CD4-positive, alpha-beta T cell treated with Interleukin-1 beta for 1 hour (primary cell): ENCODE results near the gene MITF.

ENCODE experiments used
- DNase-seq, 2 donors: peaks; one replicate each; pipeline ENCODE4 v3.0.0-alpha.2; 2020 to 2022

The MITF gene

DNA sequence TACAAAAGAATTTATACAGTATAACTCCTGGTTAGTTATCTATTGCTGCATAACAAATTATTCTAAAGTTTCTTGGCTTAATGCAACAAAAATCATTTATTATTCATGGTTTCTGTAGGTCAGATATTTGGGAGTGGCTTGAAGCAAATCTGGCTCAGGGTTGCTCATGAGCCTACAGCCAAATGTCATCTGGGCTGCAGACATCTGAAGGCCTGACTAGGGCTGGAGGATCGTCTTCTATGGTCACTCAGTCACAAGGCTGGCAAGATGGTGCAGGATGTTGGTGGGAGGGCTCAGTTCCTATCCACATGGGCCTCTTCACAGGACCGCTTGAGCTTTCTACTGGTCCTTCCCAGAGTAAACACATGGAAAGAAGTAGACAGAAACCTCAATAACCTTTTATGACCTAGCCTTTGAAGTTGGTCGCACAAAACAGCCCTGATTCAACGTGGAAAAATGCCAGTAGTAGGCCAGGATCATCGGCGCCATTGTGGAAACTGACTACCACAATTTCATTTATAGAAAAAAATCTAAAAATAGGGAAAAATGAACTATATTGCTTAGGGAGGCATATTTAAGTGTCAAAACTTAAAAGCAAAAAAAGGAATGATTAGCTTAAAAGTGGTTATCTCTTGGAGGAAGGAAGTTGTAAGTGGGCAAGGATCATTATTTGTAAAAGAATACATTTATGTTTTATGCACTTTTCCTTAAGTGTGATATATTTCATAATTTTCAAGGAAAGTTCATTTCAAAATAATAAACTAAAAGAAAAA is 9.9 kb upstream of the MITF start:
- DNase-seq: no peak

DNA sequence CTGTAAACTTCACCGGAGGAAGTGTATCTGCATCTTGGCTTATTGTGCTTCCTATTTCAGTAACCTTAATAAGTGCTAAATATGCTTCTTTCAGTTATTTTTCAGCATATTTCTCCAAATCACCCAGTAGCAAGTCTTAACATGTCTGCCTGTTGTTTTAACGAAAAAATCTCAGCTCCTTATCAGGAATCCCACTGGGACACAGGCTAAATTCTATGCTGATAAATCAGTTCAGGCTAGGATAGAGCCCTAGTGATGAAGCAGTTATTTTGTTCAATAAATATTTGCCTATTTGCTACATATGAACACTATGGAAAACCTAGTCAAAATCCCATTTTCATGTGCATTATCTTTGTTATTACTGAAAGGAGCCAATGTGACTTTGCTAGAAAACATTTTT is 8.2 kb upstream of the MITF start:
- no peak for DNase-seq

DNA sequence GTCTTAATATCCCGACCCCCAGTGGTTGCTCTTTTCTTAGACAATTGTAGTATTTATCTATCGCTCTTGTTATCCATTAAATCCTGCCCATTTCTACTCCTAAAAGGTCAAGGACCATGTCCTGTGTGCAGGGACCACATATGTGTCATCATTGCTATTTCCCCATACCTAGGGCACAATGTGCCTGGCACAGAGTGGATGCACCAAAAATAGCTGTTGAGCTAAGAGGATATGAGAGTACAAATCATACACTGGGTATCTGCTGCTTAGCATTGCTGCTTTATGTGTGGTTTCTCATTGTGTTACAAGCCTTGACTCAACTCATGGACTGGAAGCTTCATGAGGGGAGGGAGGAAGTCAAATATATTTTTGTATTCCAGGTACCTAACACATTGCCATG is 3.4 kb upstream of the MITF start:
- no peak for DNase-seq

DNA sequence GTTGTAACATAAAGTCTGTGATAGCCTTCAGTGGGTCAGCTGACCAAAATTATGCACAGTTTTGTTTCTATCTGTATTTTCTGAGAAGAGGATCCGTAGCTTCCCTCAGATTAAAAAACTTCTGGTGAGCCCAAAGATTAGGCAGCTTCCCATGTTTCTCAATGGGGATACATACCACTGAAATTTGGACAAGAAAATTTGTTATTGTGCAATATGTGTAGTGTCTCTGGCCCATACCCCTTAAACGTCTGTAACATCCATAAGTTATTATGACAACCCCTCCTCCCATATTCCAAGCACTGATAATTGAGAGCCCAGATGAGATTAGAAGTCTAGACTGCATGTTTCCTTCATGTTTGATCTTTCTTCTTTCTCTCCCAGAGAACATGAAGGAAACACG is 1.9 kb upstream of the MITF start:
- no peak for DNase-seq

DNA sequence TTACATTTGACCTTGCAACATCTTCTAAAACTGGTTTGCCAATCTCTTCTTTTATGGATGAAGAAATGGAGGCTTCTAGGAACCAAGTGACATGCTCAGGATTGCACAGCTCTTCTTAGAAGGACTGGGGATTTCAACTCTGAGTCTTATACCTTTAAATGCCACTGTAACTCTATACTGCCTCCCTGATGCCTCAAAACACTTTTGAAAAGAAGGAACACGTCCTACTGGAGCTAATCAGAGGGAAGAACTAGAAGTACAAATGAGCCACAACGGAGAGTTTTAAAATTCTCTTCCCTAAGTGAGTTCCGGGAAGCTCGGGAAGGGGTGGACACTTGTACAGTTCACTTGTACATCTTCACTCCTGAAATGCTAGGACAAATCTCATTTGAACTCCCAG is 949 bp upstream of the MITF start:
- no peak for DNase-seq

DNA sequence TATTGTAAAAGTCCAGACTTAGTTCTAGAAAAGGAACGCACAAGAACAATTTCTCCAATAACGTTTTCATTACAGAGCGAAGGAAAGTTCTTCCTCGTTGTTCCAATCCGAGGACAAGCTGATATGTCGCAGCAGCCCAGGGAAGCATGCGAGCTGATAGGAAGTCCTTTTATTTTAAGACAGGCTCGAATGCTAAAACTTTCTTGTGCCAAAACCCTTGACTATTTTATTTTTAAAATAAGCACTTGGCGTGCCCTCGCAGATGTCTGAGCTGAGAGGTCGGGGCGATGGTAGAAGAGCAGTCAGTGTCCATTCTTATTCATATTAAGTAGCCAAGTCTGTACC is 433 bp upstream of the MITF start:
- no peak for DNase-seq

DNA sequence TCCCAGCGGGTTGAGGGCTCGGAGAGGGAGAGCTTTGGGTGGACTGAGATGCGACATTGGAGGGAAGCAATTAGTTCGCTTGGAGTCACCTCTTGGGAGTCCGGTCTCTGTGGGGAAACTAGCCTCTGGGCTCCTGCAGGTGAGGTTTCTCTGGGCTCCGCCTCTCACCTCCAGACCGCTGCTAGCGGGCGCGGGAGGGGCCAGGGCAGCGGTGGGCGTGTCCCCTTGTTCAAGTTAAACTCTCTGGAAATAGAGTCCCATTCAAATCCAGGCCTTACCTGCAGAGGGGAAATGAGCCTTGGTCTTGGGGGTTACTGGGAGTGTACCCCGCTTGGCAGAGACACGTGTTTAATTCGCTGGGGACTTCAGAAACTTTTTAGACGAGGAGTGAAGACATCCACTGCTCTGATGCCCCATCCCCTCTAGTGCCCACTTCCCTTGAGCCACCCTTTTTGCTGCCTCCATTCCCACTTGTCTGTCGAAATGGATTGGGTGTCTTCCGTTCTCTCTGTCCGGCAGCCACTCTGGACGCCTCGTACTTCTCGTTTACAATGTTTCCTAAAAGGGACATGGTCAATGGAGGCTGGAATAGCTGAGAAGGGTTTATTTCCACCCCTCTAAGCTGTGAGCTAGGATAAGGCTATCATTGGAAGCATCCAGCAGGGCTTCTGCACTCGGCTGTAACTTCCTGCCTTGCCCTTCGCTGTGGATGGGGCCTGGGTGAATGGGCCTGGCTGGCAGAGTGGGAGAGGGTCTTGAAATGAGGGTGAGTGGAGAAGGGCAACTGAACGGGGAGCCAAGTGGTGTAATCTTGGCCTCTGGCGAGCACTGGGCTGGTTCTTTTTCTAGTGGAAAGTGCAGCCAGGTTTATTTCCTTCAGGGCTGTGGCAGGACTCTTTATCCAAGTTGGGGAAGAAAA is 1.1 kb downstream of the MITF start:
- no peak for DNase-seq

DNA sequence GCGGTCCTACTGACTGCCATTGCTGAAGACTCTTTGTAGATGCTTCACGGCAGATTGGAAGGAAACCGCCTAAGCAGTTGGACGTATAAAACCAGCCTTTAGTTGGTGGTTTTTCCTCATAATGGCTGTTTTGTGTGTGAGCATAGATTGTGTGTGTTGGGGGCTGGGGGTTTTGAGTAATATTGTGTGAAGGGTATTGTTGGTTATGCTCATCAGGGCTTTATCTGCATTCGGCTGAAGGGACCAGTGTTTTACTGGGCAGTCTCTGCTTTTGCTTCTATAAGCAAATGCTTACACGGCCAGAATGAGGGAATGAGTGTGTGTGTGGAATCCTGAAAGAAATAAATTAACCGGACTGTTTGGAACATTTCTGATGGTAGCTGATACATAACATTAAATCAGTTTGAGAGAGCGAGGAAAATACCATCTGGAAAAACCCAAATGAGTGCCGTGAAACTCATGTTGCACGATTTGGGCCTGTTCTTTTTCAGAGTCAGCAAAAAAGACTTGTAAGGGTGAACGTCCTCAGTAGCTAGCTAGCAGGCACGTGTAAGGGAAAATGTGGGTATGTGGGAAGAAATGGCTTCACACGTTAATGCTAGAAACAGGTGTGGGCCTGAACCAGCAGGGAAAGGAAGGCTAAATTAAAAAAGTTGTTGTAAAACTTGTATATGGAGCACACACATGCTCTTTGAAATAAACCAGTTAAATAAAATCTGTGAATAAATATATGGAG is 1.9 kb downstream of the MITF start:
- no peak for DNase-seq

DNA sequence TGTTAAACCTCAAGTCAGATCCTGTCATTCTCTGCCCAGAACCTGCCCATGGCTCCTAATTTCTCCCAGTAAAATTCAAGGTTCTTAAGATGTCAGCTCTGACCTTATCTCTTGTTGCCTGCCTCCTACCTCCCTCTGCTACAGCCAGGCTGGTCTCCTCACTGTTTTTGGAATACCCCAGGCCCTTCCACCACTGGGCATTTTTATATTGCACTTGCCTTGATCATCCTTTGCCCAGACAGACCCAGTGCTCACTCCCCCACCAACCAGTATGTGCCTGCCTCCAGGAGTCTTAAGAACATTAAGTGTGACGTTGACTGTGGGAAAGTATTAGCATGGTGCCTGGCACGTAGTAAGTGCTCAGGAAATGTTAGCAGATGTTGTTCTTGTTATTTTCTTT is 3.1 kb downstream of the MITF start:
- no peak for DNase-seq

DNA sequence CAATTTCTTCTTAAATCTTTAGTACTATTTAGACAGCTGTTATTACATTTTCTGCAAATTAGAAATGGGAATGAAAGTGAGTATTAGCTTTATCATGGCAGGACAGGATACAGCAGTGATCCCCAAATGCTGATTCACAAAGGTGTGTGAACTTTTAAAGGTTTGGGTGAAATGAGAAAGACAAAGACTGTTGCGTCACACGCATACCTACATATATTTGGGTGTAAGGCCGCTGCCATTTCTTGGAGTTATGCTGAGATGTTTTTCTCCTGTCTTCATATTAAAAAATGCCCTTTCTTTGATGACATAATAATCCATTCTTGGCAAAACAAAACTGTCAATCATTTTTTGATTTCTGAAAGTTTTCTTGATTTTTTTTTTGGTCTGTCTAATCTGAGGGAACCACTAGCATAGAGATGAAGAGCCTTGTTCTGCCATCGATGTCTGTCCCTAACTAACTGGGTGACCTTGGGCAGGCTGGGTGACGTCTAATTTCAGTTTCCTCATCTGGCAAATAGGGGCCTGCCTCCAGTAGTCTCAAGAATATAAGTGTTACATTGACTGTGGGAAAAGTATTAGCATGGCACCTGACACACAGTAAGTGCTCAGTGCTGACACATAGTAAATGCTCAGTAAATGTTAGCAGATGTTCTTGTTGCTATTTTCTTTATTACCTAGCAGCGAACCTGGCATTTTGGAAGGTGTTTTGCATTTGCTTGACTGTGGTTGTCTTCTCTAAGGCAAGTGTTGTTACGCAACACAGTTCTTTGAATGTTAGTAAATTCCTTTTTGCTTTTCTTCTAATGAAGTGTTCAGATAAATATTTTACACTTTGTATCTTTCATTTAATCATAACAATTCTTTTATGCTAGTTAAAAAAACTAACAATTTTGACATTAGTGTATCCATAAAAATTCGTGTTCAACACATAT is 5.0 kb downstream of the MITF start:
- DNase-seq: no peak

DNA sequence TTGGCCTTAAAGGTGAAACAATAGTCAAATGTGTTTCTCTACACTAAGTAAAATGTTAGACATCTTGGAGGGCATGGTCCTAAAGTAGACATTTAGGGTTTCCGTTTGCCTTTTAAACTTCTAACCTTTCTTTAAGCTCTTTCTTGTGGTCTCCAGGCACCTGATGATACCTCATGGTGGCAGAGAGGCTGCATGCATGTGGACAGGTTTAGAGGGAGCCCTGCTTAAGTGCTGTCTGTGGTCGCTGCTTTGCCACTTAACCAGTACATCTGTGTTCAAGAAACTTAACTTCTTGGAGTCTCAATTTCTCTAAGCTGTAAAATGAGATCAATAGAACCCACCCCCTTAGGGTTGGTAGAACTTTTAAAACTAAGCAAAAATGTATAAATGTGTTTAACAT is 6.2 kb downstream of the MITF start:
- no peak for DNase-seq

DNA sequence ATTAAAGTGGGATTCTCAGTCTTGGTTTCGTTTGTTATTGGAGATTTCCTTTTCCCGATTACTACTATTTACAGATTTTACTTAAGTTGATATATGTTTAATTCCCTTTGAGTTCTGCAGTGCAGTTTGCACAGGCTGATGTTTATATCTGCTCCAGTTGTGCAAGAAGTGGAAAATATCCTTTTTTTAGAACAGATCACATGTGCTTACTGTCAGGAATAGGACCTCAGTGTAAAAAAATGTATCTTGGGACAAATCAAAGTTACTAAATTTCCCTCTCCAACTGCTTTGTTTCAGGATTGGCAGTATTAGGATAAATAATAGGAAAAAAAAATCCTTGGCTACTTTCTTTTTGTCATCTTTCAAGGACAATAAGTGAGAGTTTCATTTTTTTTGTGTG is 6.9 kb downstream of the MITF start:
- no peak for DNase-seq

DNA sequence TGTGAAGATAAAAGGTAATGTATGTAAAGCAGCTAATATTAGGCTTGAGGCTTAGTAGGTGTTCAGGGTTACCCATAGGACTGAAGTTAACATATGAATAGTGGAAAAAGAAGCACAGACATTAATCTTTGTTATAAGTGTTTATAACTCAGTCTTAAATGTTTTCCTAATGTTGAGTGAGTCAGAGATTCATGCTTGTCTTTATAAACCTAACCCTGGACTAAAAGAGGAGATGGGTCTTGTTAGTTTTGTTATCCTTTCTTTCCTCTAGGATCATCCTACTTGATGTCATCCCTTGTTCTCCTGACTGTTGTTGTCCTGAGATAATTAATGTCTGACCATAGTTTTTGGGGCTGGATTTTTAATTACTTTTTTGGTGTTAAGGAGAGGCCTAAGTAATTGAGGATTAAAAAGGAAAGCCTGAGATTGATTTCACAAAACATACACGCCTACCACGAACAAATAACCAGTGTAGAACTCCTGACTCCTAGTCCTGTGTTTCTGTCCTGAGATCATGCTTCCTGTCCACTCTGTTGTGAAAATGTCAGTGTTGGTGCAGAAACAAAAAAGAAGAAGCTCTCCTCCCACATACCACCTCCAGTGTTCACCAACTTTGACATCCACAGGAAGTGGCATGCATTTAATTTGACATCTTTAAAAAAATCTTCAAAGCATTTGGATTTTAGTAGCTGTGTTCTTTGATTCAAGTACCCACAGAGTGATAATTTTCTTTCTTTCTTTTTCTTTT is 8.4 kb downstream of the MITF start:
- no peak for DNase-seq

DNA sequence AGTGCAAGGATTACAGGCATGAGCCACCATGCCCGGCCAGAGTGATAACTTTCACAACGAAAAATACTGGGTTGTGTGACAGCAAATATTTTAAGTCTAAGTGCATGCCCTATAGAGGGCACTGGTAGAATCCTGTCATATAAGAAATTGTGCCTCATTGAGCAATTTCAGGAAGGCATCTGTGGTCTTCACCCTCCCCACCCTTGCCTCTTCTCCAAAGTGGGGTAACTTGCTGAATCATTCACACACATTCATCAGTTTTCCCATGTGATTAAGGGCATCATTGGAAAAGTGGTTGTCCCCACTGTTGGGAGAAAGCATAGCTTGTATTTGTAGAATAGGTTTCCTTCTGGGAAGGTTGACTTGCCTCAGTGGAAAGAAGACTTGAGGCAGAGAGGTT is 9.2 kb downstream of the MITF start:
- DNase-seq: no peak

DNA sequence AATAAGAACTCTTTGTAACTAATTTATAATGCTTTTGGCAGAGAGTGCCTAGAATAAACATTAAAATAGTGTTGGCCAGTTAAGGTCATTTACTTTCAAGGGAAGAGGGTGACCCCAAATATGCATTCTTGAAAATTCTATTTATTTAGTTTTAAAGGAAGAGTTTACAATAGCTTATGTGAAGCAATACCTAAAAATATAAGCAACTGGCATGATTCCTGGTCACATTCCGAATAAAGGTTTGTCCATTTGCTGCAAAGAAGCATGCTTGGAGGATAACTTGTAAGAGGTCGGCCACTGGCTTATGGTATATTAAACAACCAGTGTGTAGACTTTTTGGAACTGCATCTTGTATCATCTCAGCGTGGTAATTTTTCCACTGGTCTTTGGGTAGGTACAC is 10.2 kb downstream of the MITF start:
- no peak for DNase-seq

DNA sequence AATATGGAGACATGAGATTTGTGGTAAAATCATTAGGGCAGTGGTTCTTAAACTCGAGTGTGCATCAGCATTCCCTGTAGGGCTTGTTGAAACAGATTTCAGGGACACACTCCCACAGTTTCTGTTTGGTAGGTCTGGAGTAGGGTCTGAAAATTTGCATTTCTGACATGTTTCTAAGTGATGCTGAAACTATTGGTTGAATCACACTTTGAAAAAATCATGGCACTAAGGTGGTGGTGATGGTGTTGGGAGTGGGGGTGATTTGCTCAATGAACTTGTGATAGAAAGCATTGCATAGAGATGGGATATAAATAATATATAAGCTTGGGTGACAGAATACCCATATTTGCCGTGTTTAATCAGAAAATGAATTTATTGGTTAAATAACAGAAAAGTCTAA is 11.3 kb downstream of the MITF start:
- DNase-seq: no peak

DNA sequence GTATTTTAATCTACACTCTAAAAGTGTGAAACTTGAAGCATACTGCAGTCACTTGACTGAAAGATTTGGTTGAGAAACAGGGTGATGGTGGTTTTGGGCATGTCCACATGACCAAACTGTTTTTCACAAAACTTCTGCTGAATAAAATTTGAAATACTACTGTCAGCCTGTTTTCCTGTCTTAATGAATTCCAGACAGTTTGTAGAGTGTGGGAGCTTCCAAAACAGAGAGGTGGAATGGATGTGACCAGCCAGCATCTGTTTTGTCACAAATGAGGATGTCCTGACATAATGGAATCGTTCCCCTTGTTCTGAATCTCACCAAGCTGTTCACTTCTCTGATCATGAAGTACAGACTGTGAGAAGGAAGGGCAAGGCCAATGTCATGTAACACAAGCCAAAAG is 11.8 kb downstream of the MITF start:
- DNase-seq: no peak

DNA sequence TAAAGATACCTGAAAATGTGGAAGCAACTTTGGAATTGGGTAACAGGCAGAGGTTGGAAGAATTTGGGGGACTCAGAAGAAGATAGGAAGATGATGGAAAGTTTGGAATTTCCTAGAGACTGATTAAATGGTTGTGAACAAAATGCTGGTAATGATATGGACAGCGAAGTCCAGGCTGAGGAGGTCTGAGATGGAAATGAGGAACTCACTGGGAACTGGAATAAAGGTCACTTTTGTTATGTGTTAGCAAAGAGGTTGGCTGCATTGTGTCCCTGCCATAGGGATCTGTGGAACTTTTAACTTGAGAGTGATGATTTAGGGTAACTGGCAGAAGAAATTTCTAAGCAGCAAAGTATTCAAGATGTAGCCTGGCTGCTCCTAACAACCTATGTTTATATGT is 13.0 kb downstream of the MITF start:
- no peak for DNase-seq

DNA sequence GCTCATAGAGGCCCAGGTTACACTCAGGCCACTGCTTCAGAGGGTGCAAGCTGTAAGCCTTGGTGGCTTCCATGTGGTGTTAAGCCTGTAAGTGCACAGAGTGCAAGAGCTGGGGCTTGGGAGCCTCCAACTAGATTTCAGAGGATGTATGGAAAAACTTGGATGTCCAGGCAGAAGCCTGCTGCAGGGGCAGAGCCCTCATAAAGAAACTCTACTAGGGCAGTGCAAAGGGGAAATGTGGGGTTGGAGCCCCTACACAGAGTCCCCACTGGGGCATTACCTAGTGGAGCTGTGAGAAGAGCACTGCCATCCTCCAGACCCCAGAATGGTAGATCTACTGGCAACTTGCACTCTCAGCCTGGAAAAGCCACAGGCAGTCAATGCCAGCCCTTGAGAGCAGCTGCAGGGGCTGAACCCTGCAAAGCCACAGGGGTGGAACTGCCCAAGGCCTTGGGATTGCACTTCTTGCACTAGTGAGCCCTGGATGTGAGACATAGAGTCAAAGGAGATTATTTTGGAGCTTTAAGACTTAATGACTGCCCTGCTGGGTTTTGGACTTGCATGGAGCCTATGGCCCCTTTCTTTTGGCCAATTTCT is 14.0 kb downstream of the MITF start:
- DNase-seq: no peak

DNA sequence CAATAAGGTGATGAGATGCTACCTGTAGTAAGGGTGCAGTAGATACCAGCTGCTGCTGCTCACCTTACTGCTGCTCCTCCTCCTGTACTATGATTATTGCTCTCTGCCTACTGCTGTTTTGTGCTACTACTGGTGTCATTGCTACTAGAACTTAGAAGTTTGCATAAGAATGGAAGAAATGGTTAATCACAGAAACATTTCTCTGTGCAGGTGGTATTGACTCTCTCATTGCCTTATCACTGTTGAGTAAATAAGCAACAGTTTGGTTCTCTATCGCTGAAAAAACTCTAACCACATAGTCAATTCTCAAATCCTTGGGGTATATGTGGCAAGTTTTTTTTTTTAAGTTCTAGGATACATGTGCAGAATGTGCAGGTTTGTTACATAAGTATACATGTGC is 16.5 kb downstream of the MITF start:
- no peak for DNase-seq
